HEK293T (cell line): ENCODE data around the gene RABGAP1L.

Experiments used
- BHLHE40 ChIP-seq: fragments of 450-650 bp; IDR thresholded peaks from 2 replicates; pipeline ENCODE4 v1.6.1; 2016; ENCODE audit warnings: mild to moderate bottlenecking, moderate library complexity, borderline replicate concordance
- CTBP1 ChIP-seq: fragments of 450-650 bp; IDR thresholded peaks from 2 replicates; pipeline ENCODE4 v1.6.1; 2016; ENCODE audit warnings: borderline replicate concordance
- ELF4 ChIP-seq: fragments of 450-650 bp; IDR thresholded peaks from 2 replicates; pipeline ENCODE4 v1.6.1; 2017; ENCODE audit warnings: antibody characterized with exemption
- FOXA1 ChIP-seq: fragments of 450-650 bp; IDR thresholded peaks from 2 replicates; pipeline ENCODE4 v1.6.1; 2016; ENCODE audit warnings: mild to moderate bottlenecking
- FOXK2 ChIP-seq: fragments of 450-650 bp; IDR thresholded peaks from 2 replicates; pipeline ENCODE4 v1.6.1; 2016; ENCODE audit warnings: mild to moderate bottlenecking
- FOXM1 ChIP-seq: fragments of 450-650 bp; IDR thresholded peaks from 2 replicates; pipeline ENCODE4 v1.6.1; 2017; ENCODE audit warnings: mild to moderate bottlenecking, borderline replicate concordance
- LEF1 ChIP-seq: fragments of 450-650 bp; IDR thresholded peaks from 2 replicates; pipeline ENCODE4 v1.6.1; 2017; ENCODE audit warnings: mild to moderate bottlenecking, borderline replicate concordance
- NFRKB ChIP-seq: fragments of 450-650 bp; IDR thresholded peaks from 2 replicates; pipeline ENCODE4 v1.6.1; 2016; ENCODE audit warnings: mild to moderate bottlenecking, moderate library complexity
- PKNOX1 ChIP-seq: fragments of 450-650 bp; IDR thresholded peaks from 2 replicates; pipeline ENCODE4 v1.6.1; 2016
- SP1 ChIP-seq: fragments of 450-650 bp; IDR thresholded peaks from 2 replicates; pipeline ENCODE4 v1.6.1; 2017
- SUZ12 ChIP-seq: fragments of 450-650 bp; IDR thresholded peaks from 2 replicates; pipeline ENCODE4 v1.6.1; 2016; ENCODE audit warnings: mild to moderate bottlenecking
- TARDBP ChIP-seq: fragments of 450-650 bp; IDR thresholded peaks from 2 replicates; pipeline ENCODE4 v1.6.1; 2016
- ZNF384 ChIP-seq: fragments of 450-650 bp; IDR thresholded peaks from 2 replicates; pipeline ENCODE4 v1.6.1; 2016

DNA sequence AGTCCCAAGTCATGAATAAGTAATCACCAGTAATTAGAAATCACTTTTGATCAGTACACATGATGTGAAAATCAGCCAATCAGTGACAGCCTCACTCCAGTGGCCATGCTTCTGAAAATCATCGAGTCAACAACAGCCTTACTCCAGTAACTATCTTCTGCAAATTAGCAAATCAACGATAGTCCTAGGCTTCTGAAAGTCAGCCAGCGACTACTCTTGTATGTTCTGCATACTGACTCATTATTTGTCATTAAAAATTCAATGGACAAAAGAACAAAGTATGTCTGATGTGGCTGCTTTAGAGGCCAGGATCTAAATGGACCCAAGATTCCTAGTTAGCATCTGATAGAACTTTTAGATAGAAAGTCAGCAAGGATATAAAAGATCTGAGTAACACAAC, 391.0 kb downstream of the RABGAP1L start:
- no peak for TF ChIP-seq BHLHE40
- TF ChIP-seq SUZ12: no peak
- no peak for TF ChIP-seq FOXA1
- TF ChIP-seq SP1: no peak
- TF ChIP-seq FOXK2: no peak
- TF ChIP-seq CTBP1: no peak
- TF ChIP-seq TARDBP: no peak
- TF ChIP-seq PKNOX1: no peak
- no peak for TF ChIP-seq NFRKB
- TF ChIP-seq FOXM1: no peak
- TF ChIP-seq ZNF384: no peak
- TF ChIP-seq ELF4: no peak
- TF ChIP-seq LEF1: no peak
